Activated CD4-positive, CD25-positive, alpha-beta regulatory T cell (primary cell): Measurements from ENCODE around the gene MYOD1.

Source experiments
- DNase-seq, 4 experiments: peaks; one replicate each; lab custom pipeline; 2025; lab: John Stamatoyannopoulos, UW

The MYOD1 gene

DNA sequence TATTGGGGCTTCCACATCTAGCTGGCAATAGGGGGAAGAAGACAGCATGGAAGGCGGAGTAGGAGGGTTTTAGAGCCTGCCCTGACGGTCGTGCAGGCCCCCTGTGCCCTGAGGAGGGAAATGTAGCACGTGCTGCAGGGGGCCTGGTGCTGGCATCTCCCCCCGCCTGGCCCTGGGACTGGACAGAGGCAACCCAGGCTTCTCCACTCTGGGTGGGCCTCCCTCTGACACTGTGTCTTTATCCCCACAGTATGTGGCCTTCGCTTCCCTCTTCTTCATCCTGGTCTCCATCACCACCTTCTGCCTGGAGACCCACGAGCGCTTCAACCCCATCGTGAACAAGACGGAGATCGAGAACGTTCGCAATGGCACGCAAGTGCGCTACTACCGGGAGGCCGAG, 52.0 kb downstream of the MYOD1 start:
- DNase-seq: no peak
